NCI-H2081 treated with DMSO at 0.1 percent for 48 hours (cell line): ENCODE data around the gene SQOR.

Experiments used
- DNase-seq: peaks from one replicate; lab custom pipeline; 2025; lab: John Stamatoyannopoulos, UW

The SQOR gene

GRCh38 chr15:45660231-45660979, 25.6 kb downstream of the SQOR start:
- no peak for DNase-seq

- no peak for DNase-seq
These were observed 27.5 kb downstream of the SQOR start for GRCh38 chr15:45662375-45662774.

DNA sequence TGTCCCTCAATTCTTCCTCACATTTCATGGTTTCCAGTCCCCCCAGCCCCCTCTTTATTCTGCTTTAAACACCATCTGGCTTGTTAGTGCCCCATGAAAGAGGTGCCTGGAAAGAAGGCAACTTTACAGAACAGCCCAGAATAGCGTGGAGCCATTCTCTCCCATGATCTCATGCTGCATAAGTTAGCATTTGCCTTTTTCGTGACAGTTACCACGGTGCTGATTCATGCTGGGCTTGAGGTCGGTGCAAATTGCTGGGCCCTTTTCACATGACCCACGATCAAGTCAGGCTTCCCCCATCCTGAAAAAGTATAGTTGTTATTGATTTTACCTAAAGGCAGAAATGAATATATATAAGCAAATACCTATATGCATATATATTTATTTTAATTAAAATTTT, 29.6 kb downstream of the SQOR start:
- no peak for DNase-seq

DNA sequence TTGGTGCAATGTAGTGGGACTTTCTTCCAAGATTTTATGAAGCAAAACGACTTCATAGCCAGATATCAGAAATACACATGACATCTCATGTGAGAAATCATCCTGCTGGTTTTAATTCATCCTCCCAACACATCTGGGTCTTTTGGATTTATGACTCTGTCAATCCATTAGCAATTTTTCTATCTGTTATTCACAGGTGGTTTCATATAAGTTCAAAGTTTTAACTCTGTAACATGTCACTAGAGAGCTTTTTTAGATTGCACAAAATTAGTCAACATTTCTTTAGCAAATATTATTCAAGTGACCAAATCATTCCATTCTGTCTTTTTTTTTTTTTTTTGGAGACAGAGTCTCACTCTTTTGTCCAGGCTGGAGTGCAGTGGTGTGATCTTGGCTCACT, 30.4 kb downstream of the SQOR start:
- DNase-seq: no peak

GRCh38 chr15:45666119-45666875, 31.5 kb downstream of the SQOR start:
- DNase-seq: no peak

GRCh38 chr15:45667002-45667401, 32.2 kb downstream of the SQOR start:
- DNase-seq: no peak

DNA sequence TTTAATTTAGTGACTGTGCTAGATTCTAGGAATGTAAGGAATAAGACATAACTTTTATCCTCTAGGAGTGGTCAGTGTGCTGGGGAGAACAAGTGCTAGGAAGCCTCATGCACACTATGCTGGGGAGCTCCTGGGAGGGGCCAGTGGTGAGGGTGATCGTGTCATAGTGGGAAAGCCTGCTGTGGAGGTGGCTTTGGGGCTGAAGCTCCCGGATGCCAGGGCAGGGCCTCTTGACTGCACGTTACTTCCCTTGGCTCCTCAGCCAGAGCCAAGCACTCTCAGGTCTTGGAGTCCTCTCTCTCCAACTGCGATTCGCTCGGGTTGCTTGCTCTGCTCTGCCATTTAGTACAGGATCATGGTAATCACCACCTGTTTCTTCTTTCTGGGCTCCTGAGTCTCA, 33.6 kb downstream of the SQOR start:
- no peak for DNase-seq

DNA sequence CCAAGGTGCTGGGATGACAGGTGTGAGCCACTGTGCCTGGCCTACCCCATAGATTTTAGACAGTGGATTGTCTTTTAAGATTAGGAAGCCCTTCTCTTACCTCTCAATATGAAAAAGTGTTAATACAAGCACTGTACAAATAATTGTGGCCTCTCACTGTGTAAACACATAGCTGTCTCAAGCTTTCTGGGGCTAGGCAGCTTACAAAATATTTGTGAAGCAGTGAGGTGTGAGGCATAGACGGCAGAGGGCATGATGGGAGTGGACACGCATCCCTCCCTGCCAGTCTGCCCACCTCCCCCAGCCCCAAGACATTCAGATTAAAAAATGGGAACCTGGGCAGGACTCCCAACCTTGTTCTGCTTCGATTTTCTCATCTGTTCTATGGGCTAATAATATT, 34.6 kb downstream of the SQOR start:
- no peak for DNase-seq

- DNase-seq: no peak
These were observed 35.3 kb downstream of the SQOR start for GRCh38 chr15:45670091-45670490.

GRCh38 chr15:45670511-45670910, 35.7 kb downstream of the SQOR start:
- no peak for DNase-seq

GRCh38 chr15:45674677-45675076, 39.8 kb downstream of the SQOR start:
- DNase-seq: no peak

DNA sequence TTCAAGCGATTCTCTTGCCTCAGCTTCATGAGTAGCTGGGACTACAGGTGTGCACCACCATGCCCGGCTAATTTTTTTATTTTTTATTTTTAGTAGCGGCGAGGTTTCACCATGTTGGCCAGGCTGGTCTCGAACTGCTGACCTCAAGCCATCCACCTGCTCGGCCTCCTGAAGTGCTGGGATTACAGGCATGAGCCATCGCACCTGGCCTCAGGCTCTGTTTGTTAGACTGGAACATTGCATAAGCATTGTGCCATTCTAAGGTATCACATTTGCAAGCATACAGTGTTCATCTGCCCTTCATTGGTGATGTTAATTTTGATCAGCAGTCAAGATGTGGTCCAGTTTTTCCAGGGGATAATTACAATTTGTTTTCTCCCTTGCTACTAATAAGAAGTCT, 43.0 kb downstream of the SQOR start:
- no peak for DNase-seq

DNA sequence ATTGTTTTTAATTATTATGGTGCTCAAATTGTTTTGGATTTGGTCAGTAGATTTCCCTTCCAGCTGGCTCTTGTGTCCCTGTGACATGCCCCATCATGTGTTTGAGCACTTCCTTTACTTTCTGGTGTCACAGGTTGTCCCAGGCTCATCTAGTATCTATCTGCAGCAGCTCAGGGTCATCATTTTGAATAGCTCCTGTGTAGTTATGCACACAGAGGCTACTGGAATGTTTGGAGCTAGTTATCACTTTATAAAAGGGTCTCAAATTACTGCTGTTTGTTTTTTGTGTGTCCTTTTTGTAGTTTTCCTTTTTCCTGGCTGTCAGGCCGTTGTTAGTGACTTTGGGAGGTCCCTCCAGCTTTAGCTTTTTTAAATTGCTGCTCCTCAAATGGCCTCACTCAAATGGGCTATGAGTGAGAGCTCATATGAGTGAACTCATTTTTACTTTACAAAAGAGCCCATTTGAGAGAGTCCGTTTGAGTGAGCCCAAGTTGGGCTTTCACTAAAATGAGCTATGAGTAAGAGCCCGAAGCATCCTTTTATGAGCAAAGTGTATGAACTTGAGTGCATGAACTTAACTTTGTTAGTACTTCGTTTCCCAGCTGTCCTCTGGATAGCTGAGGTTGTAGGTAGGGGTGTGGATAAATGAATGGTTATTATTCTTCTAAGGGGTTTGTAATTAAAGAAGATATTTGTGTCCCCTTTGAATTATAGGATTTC, 43.8 kb downstream of the SQOR start:
- no peak for DNase-seq

DNA sequence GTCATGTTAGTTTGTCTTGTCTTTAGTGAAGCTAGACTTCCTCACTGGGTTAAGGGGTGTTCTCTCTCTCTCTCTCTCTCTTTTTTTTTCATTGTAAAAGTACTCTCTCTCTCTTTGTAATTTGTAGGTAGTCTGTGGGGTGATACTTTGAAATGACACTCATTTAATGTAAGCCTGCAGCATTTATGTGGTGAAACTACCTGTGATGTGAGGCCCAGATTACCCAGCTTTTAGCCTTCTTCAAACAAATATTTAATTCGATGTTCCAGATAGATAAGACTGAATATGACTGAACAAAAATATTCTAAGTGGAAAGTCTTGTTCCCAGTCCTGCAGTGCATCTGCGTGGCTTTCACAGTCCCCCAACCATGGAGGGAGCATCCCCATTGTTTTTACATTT, 49.7 kb downstream of the SQOR start:
- no peak for DNase-seq

- DNase-seq: no peak
These were observed 54.8 kb downstream of the SQOR start for GRCh38 chr15:45689616-45690015.

GRCh38 chr15:45690581-45691260, 55.9 kb downstream of the SQOR start:
- no peak for DNase-seq

GRCh38 chr15:45701108-45701507, 66.3 kb downstream of the SQOR start:
- no peak for DNase-seq

- DNase-seq: no peak
These were observed 67.2 kb downstream of the SQOR start for GRCh38 chr15:45702041-45702440.

DNA sequence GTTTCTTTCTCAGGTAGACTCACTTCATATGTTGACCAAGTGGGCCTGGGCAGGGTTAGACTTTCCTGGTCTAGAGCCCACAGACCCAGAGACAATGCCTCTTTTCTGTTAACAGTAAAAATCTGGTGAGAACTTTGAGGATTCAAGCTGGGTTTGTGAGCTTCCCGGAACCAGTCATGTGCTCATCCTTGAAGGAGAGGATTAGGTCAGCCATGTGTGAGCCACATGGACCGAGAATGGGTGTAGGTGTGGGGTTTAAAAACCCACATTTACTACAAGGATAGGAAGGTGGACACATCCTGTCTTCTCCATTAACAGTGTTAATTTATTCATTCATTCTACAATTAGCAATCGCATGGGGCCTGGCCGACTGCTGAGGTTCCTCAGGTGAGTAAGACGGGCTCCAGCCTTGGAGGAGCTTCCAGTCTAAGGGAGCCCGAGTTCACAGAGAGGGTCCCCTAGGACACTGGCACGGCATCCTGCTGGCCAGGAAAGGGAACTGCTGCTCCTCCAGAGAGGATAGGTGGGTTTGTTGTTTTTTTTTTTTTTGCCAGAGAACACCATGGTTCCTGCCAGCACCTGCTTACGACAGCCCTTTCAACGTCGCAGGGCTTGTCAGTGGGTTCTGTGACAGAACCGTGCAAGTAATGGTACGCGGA, 69.0 kb downstream of the SQOR start:
- DNase-seq: no peak

DNA sequence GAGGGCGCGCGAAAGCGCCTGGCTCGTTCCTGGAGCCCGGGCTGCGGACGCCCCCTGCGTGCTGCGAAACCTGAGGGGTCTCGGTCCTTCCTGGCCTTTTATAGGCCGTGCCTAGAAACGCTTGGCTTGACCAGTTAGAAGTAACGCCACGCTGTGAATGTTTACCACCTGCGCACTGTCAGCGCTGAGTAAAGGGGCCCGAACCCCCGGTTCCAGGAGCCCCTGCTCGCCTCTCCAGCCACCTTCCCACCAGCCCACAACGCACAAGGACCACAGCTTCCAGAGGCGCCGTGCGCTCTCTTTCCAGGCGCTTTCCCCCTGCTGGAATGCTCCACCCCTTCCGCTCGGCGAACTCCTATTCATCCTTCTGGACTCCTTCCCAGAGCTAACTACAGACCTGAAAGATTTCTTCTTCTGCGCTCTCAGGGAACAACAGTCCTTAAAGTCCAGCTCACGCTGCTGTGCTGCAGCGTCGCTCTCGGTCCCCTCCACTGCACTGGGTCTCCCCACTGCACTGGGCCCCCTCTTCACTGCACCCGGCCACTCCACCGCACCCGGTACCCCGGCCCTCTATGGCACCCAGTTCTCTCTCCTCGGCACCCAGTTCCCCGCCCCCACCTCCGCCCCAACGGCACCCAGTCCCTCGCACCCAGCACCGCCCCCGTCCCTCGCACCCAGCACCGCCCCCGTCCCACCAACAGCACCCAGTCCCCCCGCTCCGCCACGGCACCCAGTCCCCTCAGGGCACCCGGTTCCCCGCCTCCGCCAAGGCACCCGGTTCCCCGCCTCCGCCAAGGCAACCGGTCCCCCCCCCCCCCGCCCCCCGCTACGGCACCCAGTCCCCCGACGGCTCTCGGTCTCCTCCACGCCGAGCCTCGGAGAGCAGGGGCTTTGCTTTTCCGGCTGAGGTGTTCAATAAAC, 69.8 kb downstream of the SQOR start:
- DNase-seq: no peak
